ENCODE data around the gene KBTBD13. TPM values are rescaled to one million over a fixed set of nuclear protein-coding genes. Genes with fewer than 3 reads are reported as not detected.

KBTBD13 gene
- total RNA-seq, 4 donors from 2014 or later, result 0.46 to 1.4 (median 1.1) TPM

DNA sequence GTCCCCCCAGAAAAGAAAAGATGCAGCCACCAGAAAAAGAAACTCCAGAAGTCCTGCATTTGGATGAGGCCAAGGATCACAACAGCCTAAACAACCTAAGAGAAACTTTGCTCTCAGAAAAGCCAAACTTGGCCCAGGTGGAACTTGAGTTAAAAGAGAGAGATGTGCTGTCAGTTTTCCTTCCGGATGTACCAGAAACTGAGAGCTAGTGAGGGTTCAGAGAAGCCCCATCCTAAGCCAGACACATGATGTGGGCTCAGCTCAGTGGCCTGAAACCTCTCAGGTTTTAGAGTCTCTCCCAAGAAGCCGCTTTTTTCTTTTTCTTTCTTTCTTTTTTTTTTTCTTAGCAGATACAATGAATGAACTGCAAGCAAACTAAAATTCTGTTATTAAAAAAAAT is 23.6 kb upstream of the KBTBD13 start:
- Histone ChIP-seq H3K36me3 (no peaks in the 10 kb centered on the region), H3K27me3 (no peaks in the 10 kb centered on the region), H3K9me3 (no peaks in the 10 kb centered on the region), H3K27ac (no peak overlapping the region), H3K4me3 (no peak overlapping the region), H3K4me1 (peaks cover 8 to 17% of the 10 kb centered on the region in 2 donors)
- ATAC-seq, result no peak
- DNase-seq, result no peak
- TF ChIP-seq POLR2A (IDR thresholded peaks at IDR 0.05), result no peak
- TF ChIP-seq, protein P1, sequence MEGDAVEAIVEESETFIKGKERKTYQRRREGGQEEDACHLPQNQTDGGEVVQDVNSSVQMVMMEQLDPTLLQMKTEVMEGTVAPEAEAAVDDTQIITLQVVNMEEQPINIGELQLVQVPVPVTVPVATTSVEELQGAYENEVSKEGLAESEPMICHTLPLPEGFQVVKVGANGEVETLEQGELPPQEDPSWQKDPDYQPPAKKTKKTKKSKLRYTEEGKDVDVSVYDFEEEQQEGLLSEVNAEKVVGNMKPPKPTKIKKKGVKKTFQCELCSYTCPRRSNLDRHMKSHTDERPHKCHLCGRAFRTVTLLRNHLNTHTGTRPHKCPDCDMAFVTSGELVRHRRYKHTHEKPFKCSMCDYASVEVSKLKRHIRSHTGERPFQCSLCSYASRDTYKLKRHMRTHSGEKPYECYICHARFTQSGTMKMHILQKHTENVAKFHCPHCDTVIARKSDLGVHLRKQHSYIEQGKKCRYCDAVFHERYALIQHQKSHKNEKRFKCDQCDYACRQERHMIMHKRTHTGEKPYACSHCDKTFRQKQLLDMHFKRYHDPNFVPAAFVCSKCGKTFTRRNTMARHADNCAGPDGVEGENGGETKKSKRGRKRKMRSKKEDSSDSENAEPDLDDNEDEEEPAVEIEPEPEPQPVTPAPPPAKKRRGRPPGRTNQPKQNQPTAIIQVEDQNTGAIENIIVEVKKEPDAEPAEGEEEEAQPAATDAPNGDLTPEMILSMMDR (IDR thresholded peaks at IDR 0.05 in 4 of 5, conservative IDR thresholded peaks at IDR 0.05 in 1 of 5), result no peak
- intact Hi-C loops (cut with DNase I; ENCODE audit: low total_unique reads), result loop anchor here (5.0 kb wide), 1 partner anchor 234 kb away; the partner anchor contains the start of gene PARP16
- in situ Hi-C loops (cut with MboI; ENCODE audit: low sequenced_read_pairs in 4 of 4), result loop anchor here in 1 of 4 donors (5.0 kb wide), 1 partner anchor 34 kb away; no protein-coding TSS in a partner anchor

DNA sequence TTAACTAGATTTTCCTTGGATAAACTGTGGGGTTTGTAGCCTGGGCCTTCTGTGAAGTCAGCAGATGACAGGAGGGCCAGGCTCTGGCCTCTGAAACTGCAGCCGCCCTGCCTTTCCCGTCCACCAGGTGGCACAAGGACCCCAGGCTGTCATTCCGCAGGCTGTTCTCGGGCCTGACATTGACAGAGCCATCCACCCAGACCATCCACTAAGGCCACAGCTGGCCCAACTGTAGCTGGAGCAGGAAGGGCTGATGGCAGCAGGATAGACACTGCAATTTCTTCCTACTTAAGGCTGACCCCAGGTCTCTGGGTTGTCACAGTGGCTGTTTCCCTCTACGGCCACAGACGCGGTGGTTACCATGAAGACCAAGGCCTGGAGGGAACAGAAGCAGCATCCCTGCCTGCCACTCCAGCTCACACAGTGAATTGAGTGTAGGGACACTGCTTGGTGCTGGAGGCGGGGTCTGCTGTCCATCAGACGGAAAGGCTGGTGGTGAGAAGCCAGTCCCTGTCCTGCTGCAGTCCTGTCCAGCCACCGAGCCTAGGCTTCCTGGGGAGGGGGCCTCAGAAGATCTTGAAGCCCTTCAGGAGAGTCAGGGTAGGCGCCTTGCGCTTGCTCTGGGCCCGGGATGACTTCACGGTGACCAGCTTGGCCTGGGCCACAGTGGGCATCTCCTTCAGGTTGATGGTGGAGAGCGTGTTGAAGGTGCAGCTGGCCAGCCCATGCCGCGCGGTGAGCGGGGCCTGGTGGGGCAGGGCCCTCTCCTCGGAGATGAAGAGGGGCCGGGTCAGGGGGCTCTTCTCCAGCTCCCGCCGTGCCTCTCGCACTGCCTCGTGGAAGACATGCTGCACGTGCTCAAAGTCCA is 22.0 kb upstream of the KBTBD13 start:
- intact Hi-C loops (cut with DNase I; ENCODE audit: low total_unique reads) (loop anchor here (1.0 to 5.0 kb wide), 3 partner anchors 24 to 233 kb away; partner anchors contain the start of gene PARP16), in situ Hi-C loops (cut with MboI; ENCODE audit: low sequenced_read_pairs in 4 of 4) (loop anchor here in 1 of 4 donors (5.0 kb wide), 1 partner anchor 33 kb away; no protein-coding TSS in a partner anchor)
- ATAC-seq, result peak; percentile 65 to 89
- Histone ChIP-seq H3K4me1 (peaks cover 2 to 10% of the 10 kb centered on the region in 2 donors), H3K36me3 (no peaks in the 10 kb centered on the region), H3K4me3 (no peak overlapping the region), H3K27ac (peak overlapping the region in 2 of 4 donors; percentile 27 to 58), H3K9me3 (no peaks in the 10 kb centered on the region), H3K27me3 (no peaks in the 10 kb centered on the region)
- TF ChIP-seq, protein P1 (IDR thresholded peaks at IDR 0.05 in 4 of 5, conservative IDR thresholded peaks at IDR 0.05 in 1 of 5), result peak; percentile 90 to 97 (median 91)
- TF ChIP-seq POLR2A (IDR thresholded peaks at IDR 0.05), result no peak
- peak; percentile 53 to 67 for DNase-seq

DNA sequence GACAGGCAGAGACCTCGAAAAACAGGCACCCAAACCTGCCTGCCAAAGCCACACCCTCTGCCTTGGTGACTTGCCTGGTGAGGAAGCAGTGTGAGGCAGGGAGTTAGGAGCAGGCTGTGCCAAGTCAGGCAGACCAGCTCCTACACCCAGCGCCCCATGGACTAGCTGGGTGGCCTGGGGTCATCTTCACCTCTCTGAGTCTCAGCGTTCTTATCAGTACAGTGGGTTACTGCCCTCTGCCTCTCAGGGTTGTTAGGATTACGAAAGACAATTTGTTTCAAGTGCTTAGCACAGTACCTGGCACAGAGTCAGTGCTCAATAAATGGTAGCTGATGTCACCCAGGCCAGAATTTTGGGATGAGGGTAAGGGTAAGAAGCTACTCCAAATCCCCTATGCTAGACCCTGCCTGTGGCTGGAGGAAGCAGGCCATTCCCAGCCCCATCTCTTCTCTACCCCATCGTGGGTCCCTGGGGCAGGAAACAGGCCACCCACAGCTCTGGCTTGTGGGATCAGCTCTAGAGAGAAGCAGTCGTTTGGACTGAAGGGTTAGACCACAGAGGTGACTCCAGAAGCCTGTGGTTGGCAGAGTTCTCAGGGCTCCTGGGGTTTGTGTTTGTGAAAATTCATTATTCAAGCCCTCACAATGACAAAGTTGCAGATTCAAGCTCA is 21.2 kb upstream of the KBTBD13 start:
- no peaks in the 10 kb centered on the region for H3K36me3 ChIP-seq
- ATAC-seq, result no peak
- H3K27me3 ChIP-seq, result no peaks in the 10 kb centered on the region
- intact Hi-C loops (cut with DNase I; ENCODE audit: low total_unique reads), result no loop called here
- in situ Hi-C loops (cut with MboI; ENCODE audit: low sequenced_read_pairs in 4 of 4), result no loop called here
- H3K27ac ChIP-seq, result peak overlapping the region; percentile 2 to 58 (median 6)
- peaks cover 0 to 6% of the 10 kb centered on the region in 2 donors for H3K4me1 ChIP-seq
- TF ChIP-seq, protein P1 (IDR thresholded peaks at IDR 0.05 in 4 of 5, conservative IDR thresholded peaks at IDR 0.05 in 1 of 5), result no peak
- TF ChIP-seq POLR2A (IDR thresholded peaks at IDR 0.05), result no peak
- no peaks in the 10 kb centered on the region for H3K9me3 ChIP-seq
- DNase-seq, result no peak
- no peak overlapping the region for H3K4me3 ChIP-seq

DNA sequence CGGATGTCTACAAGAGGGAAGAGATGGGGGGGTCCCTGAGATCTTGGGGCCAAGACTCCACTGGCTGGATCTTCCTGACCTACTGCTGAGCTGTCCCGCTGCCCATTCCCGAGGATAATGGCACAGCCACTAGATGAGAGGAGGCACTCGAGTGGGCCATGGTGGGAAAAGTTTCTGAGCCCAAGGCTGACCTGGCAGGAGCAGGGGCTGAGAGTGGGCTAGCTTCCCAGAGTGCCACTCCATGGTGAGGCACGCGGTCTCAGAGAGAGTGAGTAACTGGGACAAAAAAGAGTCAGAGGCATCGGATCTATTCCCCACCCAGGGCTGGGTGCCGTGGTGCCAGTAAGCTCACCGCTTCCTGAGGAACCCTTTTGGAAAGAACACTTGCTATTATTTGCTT is 20.4 kb upstream of the KBTBD13 start:
- TF ChIP-seq, protein P1 (IDR thresholded peaks at IDR 0.05 in 4 of 5, conservative IDR thresholded peaks at IDR 0.05 in 1 of 5), result no peak
- TF ChIP-seq POLR2A (IDR thresholded peaks at IDR 0.05), result no peak
- H3K27me3 ChIP-seq, result no peaks in the 10 kb centered on the region
- no peak overlapping the region for H3K4me3 ChIP-seq
- DNase-seq (no peak), ATAC-seq (no peak)
- in situ Hi-C loops (cut with MboI; ENCODE audit: low sequenced_read_pairs in 4 of 4) (no loop called here), intact Hi-C loops (cut with DNase I; ENCODE audit: low total_unique reads) (no loop called here)
- H3K36me3 ChIP-seq, result no peaks in the 10 kb centered on the region
- peaks cover 0 to 6% of the 10 kb centered on the region in 2 donors for H3K4me1 ChIP-seq
- peak overlapping the region in 2 of 4 donors; percentile 4 to 58 for H3K27ac ChIP-seq
- H3K9me3 ChIP-seq, result no peaks in the 10 kb centered on the region

Measured in gastrocnemius medialis (tissue), 4 donors.